DND-41 (cell line): ENCODE measurements around the gene ELAVL2.

Experiments
- EZH2 ChIP-seq: IDR thresholded peaks from 3 replicates; pipeline ENCODE4 v1.6.1; 2012; ENCODE audit warnings: borderline replicate concordance, low read depth, mild to moderate bottlenecking, moderate library complexity, low read length, inconsistent platforms; ENCODE audit not compliant: severe bottlenecking
- TF ChIP-seq, protein P1 (sequence below): IDR thresholded peaks from 2 replicates; pipeline ENCODE4 v1.5.1; 2012; ENCODE audit warnings: borderline replicate concordance, low read length, moderate library complexity, mild to moderate bottlenecking; ENCODE audit not compliant: poor library complexity, severe bottlenecking; ENCODE audit errors: extremely low read depth

DNA sequence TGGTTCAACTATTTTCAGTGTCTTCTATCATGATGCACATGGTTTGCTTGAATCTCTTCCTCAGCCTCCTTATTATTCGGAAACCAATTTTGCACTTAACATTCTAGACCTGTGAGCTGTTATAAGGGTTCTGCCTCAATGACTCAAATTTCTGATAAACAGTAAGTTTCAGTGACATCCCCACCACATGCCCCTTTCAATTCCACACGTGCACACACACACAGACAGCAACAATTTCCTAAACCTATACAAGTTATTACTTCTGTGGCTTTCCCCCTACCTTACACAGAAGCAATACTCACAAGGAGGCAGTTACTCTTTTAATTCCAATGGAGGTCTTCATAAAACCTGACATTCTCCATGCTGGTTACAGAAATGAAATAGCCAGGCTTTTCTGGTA is 102.4 kb downstream of the ELAVL2 start:
- TF ChIP-seq, protein P1, sequence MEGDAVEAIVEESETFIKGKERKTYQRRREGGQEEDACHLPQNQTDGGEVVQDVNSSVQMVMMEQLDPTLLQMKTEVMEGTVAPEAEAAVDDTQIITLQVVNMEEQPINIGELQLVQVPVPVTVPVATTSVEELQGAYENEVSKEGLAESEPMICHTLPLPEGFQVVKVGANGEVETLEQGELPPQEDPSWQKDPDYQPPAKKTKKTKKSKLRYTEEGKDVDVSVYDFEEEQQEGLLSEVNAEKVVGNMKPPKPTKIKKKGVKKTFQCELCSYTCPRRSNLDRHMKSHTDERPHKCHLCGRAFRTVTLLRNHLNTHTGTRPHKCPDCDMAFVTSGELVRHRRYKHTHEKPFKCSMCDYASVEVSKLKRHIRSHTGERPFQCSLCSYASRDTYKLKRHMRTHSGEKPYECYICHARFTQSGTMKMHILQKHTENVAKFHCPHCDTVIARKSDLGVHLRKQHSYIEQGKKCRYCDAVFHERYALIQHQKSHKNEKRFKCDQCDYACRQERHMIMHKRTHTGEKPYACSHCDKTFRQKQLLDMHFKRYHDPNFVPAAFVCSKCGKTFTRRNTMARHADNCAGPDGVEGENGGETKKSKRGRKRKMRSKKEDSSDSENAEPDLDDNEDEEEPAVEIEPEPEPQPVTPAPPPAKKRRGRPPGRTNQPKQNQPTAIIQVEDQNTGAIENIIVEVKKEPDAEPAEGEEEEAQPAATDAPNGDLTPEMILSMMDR, result no peak
- no peak for TF ChIP-seq EZH2
